Activated CD8-positive, alpha-beta memory T cell treated with anti-CD3 and anti-CD28 coated beads for 36 hours (primary cell): Measurements from ENCODE around the gene NADK. TPM values are rescaled to one million over a fixed set of nuclear protein-coding genes. Genes with fewer than 3 reads are reported as not detected.

Experiments
- total RNA-seq, 2 experiments: library from RNA; stranded (reverse); gene quantifications; one replicate each; pipeline ENCODE4 v1.2.3, GENCODE V29; 2021

The NADK gene
- total RNA-seq, 2 experiments from 2014 or later, result 82.6 to 84.5 TPM

Other genes starting within 250 kb of the NADK start
- gene TMEM240, start 237.8 kb downstream of the NADK start, total RNA-seq, result under 1 TPM in 1 of 2 experiments, not detected in 1; 0.48 TPM
- gene SSU72, start 203.6 kb downstream of the NADK start, total RNA-seq, result 100 to 1,000 TPM; 121 to 126 TPM
- 1 to 10 TPM; 3.0 to 3.2 TPM for gene FNDC10, start 178.3 kb downstream of the NADK start, total RNA-seq
- 10 to 100 TPM; 40.5 to 41.3 TPM for gene MIB2, start 163.0 kb downstream of the NADK start, total RNA-seq
- gene MMP23B, start 146.3 kb downstream of the NADK start, total RNA-seq, result 1 to 10 TPM; 2.1 to 2.7 TPM
- 10 to 100 TPM; 41.1 to 44.3 TPM for gene CDK11B, start 119.5 kb downstream of the NADK start, total RNA-seq
- gene SLC35E2B, start 85.7 kb downstream of the NADK start, total RNA-seq, result 10 to 100 TPM; 23.5 to 24.5 TPM
- gene CDK11A, start 54.1 kb downstream of the NADK start, total RNA-seq, result 10 to 100 TPM; 62.4 to 64.7 TPM
- gene GNB1, start 112.6 kb upstream of the NADK start, total RNA-seq, result 100 to 1,000 TPM; 420 to 435 TPM
- under 1 TPM; 0.72 to 0.78 TPM for gene CALML6, start 136.8 kb upstream of the NADK start, total RNA-seq
- gene TMEM52, start 140.8 kb upstream of the NADK start, total RNA-seq, result 1 to 10 TPM in 1 of 2 experiments, under 1 TPM in 1; 0.80 to 1.4 TPM
- gene CFAP74, start 225.3 kb upstream of the NADK start, total RNA-seq, result not detected
- gene GABRD, start 240.9 kb upstream of the NADK start, total RNA-seq, result not detected